ENCODE results near the gene IL36A. TPM values are rescaled to one million over a fixed set of nuclear protein-coding genes. Genes with fewer than 3 reads are reported as not detected.

IL36A gene
- total RNA-seq, 4 donors from 2014 or later: not detected

DNA sequence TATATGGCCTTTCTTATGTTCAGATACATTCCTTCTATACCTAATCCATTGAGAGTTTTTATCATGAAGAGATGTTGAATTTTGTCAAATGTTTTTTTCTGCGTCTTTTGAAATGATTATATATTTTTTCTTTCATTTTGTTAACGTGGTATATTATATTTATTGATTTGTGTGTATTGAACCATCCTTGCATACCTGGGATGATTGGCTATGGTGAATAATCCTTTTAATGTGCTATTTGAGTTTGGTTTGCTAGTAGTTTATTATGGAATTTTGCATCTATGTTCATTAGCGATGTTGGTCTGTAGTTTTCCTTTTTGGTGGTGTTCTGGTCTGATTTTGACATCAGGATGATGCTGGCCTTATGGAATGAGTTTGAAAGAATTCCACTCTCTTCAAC is 15.6 kb upstream of the IL36A start:
- no peak overlapping the region for H3K27ac ChIP-seq
- H3K36me3 ChIP-seq: no peaks in the 10 kb centered on the region
- DNase-seq: no peak
- no peak overlapping the region for H3K4me3 ChIP-seq
- H3K27me3 ChIP-seq: no peaks in the 10 kb centered on the region
- H3K4me1 ChIP-seq: no peaks in the 10 kb centered on the region
- no peak for ATAC-seq
- TF ChIP-seq, protein P1, sequence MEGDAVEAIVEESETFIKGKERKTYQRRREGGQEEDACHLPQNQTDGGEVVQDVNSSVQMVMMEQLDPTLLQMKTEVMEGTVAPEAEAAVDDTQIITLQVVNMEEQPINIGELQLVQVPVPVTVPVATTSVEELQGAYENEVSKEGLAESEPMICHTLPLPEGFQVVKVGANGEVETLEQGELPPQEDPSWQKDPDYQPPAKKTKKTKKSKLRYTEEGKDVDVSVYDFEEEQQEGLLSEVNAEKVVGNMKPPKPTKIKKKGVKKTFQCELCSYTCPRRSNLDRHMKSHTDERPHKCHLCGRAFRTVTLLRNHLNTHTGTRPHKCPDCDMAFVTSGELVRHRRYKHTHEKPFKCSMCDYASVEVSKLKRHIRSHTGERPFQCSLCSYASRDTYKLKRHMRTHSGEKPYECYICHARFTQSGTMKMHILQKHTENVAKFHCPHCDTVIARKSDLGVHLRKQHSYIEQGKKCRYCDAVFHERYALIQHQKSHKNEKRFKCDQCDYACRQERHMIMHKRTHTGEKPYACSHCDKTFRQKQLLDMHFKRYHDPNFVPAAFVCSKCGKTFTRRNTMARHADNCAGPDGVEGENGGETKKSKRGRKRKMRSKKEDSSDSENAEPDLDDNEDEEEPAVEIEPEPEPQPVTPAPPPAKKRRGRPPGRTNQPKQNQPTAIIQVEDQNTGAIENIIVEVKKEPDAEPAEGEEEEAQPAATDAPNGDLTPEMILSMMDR (IDR thresholded peaks at IDR 0.05 in 4 of 5, conservative IDR thresholded peaks at IDR 0.05 in 1 of 5): no peak
- no peak for TF ChIP-seq POLR2A (IDR thresholded peaks at IDR 0.05)
- intact Hi-C loops (cut with DNase I; ENCODE audit: low total_unique reads): no loop called here
- in situ Hi-C loops (cut with MboI; ENCODE audit: low sequenced_read_pairs in 4 of 4): no loop called here
- peaks cover 0 to 6% (median 0%) of the 10 kb centered on the region in 3 donors for H3K9me3 ChIP-seq

DNA sequence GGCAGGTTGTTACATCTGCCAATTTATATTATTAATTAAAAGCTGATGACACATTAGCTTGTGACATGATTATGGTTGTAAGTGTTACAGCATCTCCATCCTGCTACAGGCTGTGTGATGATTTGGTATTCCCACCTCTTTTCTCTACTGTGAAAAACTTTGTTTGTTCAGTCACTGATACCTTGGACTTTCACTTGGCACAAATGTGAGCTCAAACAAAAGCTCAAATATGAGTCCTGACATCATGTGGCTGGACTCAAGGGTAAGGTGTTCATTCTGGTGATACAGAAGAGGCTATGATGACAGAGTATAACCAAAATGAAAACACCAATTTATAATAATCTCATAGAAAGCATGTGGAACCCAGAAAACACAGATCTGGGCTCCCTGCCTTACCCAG is 11.4 kb upstream of the IL36A start:
- TF ChIP-seq, protein P1 (IDR thresholded peaks at IDR 0.05 in 4 of 5, conservative IDR thresholded peaks at IDR 0.05 in 1 of 5): no peak
- TF ChIP-seq POLR2A (IDR thresholded peaks at IDR 0.05): no peak
- in situ Hi-C loops (cut with MboI; ENCODE audit: low sequenced_read_pairs in 4 of 4): no loop called here
- Histone ChIP-seq H3K4me1 (no peaks in the 10 kb centered on the region), H3K9me3 (peaks cover 0 to 6% (median 0%) of the 10 kb centered on the region in 3 donors), H3K4me3 (no peak overlapping the region), H3K36me3 (no peaks in the 10 kb centered on the region), H3K27ac (no peak overlapping the region), H3K27me3 (no peaks in the 10 kb centered on the region)
- DNase-seq: no peak
- ATAC-seq: no peak
- intact Hi-C loops (cut with DNase I; ENCODE audit: low total_unique reads): no loop called here

DNA sequence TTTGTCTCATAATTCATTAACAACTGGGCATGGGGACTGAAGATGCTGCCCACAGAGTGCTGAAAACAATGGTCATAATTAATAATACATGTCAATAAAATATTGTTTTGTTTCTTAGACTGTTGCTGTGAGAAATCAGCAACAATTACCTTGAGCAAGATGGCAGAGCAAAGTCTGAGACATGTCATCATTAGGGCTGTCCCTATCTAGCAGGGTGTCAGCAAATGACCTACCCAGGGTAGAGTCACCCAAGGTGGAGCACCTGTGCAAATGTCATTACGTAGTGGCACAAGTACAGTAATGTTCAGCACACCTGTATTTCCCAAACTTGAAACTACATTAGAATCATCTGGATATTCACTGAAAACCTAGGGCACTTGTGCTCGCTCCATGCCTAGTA is 10.6 kb upstream of the IL36A start:
- Histone ChIP-seq H3K4me1 (no peaks in the 10 kb centered on the region), H3K4me3 (no peak overlapping the region), H3K27ac (no peak overlapping the region), H3K27me3 (no peaks in the 10 kb centered on the region), H3K36me3 (no peaks in the 10 kb centered on the region), H3K9me3 (peaks cover 0 to 6% (median 0%) of the 10 kb centered on the region in 3 donors)
- intact Hi-C loops (cut with DNase I; ENCODE audit: low total_unique reads): no loop called here
- in situ Hi-C loops (cut with MboI; ENCODE audit: low sequenced_read_pairs in 4 of 4): no loop called here
- ATAC-seq: no peak
- no peak for DNase-seq
- TF ChIP-seq POLR2A (IDR thresholded peaks at IDR 0.05): no peak
- TF ChIP-seq, protein P1 (IDR thresholded peaks at IDR 0.05 in 4 of 5, conservative IDR thresholded peaks at IDR 0.05 in 1 of 5): no peak

DNA sequence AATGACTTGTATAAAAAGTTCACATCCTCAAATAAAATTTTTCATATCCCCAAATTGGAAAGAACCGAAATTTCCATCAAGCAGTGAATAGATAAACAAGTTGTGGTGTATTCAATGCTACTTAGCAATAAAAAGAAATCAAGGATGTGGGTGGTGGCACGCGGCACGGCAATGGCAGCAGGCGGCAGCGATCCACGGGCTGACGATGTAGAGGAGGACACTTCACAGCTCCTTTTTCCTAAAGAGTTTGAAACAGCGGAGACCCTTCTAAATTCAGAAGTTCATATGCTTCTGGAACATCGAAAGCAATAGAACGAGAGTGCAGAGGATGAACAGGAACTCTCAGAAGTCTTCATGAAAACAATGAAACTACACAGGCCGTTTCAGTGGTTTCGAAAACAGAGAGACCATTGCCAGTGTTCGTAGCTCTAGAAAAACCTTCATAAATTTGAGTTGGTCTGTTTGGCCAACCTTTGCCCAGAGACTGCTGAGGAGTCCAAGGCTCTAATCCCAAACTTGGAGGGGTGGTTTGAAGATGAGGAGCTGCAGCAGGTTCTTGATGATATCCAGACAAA is 9.8 kb upstream of the IL36A start:
- TF ChIP-seq POLR2A (IDR thresholded peaks at IDR 0.05): no peak
- TF ChIP-seq, protein P1 (IDR thresholded peaks at IDR 0.05 in 4 of 5, conservative IDR thresholded peaks at IDR 0.05 in 1 of 5): no peak
- H3K27ac ChIP-seq: no peak overlapping the region
- in situ Hi-C loops (cut with MboI; ENCODE audit: low sequenced_read_pairs in 4 of 4): no loop called here
- peaks cover 0 to 6% (median 0%) of the 10 kb centered on the region in 3 donors for H3K9me3 ChIP-seq
- no peaks in the 10 kb centered on the region for H3K27me3 ChIP-seq
- ATAC-seq (no peak), DNase-seq (no peak)
- H3K4me3 ChIP-seq: no peak overlapping the region
- no peaks in the 10 kb centered on the region for H3K4me1 ChIP-seq
- H3K36me3 ChIP-seq: no peaks in the 10 kb centered on the region
- intact Hi-C loops (cut with DNase I; ENCODE audit: low total_unique reads): no loop called here

DNA sequence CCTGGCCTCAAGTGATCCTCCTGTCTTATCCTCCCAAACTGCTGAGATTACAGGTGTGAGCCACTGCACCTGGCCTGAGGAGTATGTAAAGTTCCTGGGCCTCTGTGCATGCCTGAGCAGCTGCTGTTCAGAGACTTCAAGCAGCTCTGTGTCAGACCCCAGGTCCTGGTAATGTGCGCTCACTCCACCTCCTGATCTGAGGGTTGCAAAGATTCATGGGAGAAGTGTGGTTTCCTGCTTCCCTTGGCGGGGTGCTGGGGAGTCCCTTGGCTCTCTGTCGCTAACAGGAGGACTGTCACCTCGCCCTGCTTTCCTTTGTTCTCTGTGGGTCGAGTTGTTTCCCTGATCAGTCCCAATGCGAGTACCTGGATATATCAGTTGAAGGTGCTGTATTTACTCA is 8.6 kb upstream of the IL36A start:
- no peaks in the 10 kb centered on the region for H3K27me3 ChIP-seq
- no peak overlapping the region for H3K27ac ChIP-seq
- ATAC-seq: no peak
- no peak for TF ChIP-seq POLR2A (IDR thresholded peaks at IDR 0.05)
- TF ChIP-seq, protein P1 (IDR thresholded peaks at IDR 0.05 in 4 of 5, conservative IDR thresholded peaks at IDR 0.05 in 1 of 5): no peak
- H3K9me3 ChIP-seq: peaks cover 0 to 6% (median 0%) of the 10 kb centered on the region in 3 donors
- intact Hi-C loops (cut with DNase I; ENCODE audit: low total_unique reads) (no loop called here), in situ Hi-C loops (cut with MboI; ENCODE audit: low sequenced_read_pairs in 4 of 4) (no loop called here)
- no peak overlapping the region for H3K4me3 ChIP-seq
- no peaks in the 10 kb centered on the region for H3K4me1 ChIP-seq
- no peaks in the 10 kb centered on the region for H3K36me3 ChIP-seq
- no peak for DNase-seq

Measured in gastrocnemius medialis (tissue), 4 donors.